Endothelial cell of hepatic sinusoid (primary cell): ENCODE measurements around the gene C2orf42.
"Not testable (repeated sequence)": the region's sequence is repeated elsewhere in the genome, so short reads cannot be mapped to it uniquely, and the experiment has no call there.

ENCODE experiments used
- in situ Hi-C: cut with HindIII; loops from 2 replicates; pipeline ENCODE4 v1.10.0; 2017; ENCODE audit warnings: low sequenced_read_pairs

Gene C2orf42

GRCh38 chr2:70181363-70181956 is 9.4 kb downstream of the C2orf42 start:
- in situ Hi-C loops, result loop anchor here (5.0 kb wide), 2 partner anchors 39 to 94 kb away; partner anchors contain the start of gene PCBP1

GRCh38 chr2:70173520-70173919 is 17.3 kb downstream of the C2orf42 start:
- in situ Hi-C loops, result no loop called here

GRCh38 chr2:70169654-70170245 is 21.1 kb downstream of the C2orf42 start:
- in situ Hi-C loops, result loop anchor here (5.0 kb wide), 1 partner anchor 63 kb away; no protein-coding TSS in a partner anchor

GRCh38 chr2:70161069-70161534 is 29.7 kb downstream of the C2orf42 start:
- in situ Hi-C loops, result no loop called here

GRCh38 chr2:70160545-70160944 is 30.3 kb downstream of the C2orf42 start:
- in situ Hi-C loops, result no loop called here

GRCh38 chr2:70149130-70149686 is 41.6 kb downstream of the C2orf42 start:
- in situ Hi-C loops, result loop anchor here (10.0 kb wide), 1 partner anchor 244 kb away; no protein-coding TSS in a partner anchor

- in situ Hi-C loops, result loop anchor here (10.0 kb wide), 1 partner anchor 243 kb away; no protein-coding TSS in a partner anchor
Observed at GRCh38 chr2:70148211-70148760, 42.5 kb downstream of the C2orf42 start.

- in situ Hi-C loops, result loop anchor here (10.0 kb wide), 1 partner anchor 241 kb away; no protein-coding TSS in a partner anchor
Observed at GRCh38 chr2:70145851-70146739, 44.7 kb downstream of the C2orf42 start.

- in situ Hi-C loops, result loop anchor here (10.0 kb wide), 1 partner anchor 240 kb away; no protein-coding TSS in a partner anchor
Observed at GRCh38 chr2:70145144-70145490, 45.7 kb downstream of the C2orf42 start.

GRCh38 chr2:70144443-70145143 is 46.2 kb downstream of the C2orf42 start:
- in situ Hi-C loops, result loop anchor here (5.0 to 10.0 kb wide), 3 partner anchors 38 to 240 kb away; no protein-coding TSS in a partner anchor

GRCh38 chr2:70143314-70144150 is 47.3 kb downstream of the C2orf42 start:
- in situ Hi-C loops, result loop anchor here (5.0 to 10.0 kb wide), 3 partner anchors 39 to 239 kb away; no protein-coding TSS in a partner anchor

- in situ Hi-C loops, result loop anchor here (5.0 to 10.0 kb wide), 3 partner anchors 40 to 238 kb away; no protein-coding TSS in a partner anchor
Observed at GRCh38 chr2:70142590-70143313, 48.1 kb downstream of the C2orf42 start.

GRCh38 chr2:70141902-70142589 is 48.8 kb downstream of the C2orf42 start:
- in situ Hi-C loops, result loop anchor here (5.0 to 10.0 kb wide), 3 partner anchors 40 to 237 kb away; no protein-coding TSS in a partner anchor

- in situ Hi-C loops, result loop anchor here (5.0 to 10.0 kb wide), 3 partner anchors 41 to 237 kb away; no protein-coding TSS in a partner anchor
Observed at GRCh38 chr2:70141212-70141901, 49.5 kb downstream of the C2orf42 start.

GRCh38 chr2:70140791-70141211 is 50.0 kb downstream of the C2orf42 start:
- in situ Hi-C loops, result loop anchor here (5.0 to 10.0 kb wide), 3 partner anchors 42 to 236 kb away; no protein-coding TSS in a partner anchor

- in situ Hi-C loops, result not testable (repeated sequence)
Observed at GRCh38 chr2:70134323-70134983, 56.4 kb downstream of the C2orf42 start.
